Activated CD4-positive, alpha-beta T cell treated with anti-CD3 and anti-CD28 coated beads for 36 hours (primary cell): ENCODE data around the gene CELF2. TPM values are rescaled to one million over a fixed set of nuclear protein-coding genes. Genes with fewer than 3 reads are reported as not detected.

Source experiments
- ATAC-seq: fragments of 200-7000 bp; cut with Tn5 transposase; one replicate; pipeline ENCODE4 v1.10.0; 2021; ENCODE audit warnings: mild to moderate bottlenecking, moderate library complexity
- CTCF ChIA-PET: fragments of 350-600 bp; sonication (Branson Sonifier 250); formaldehyde crosslinking; loops from one replicate; lab custom pipeline; 2021; ENCODE audit warnings: antibody characterized with exemption; lab: Charles Lee
- POLR2A ChIA-PET: fragments of 350-600 bp; sonication (Branson Sonifier 250); formaldehyde crosslinking; loops from one replicate; lab custom pipeline; 2021; ENCODE audit warnings: antibody characterized with exemption, inconsistent platforms; lab: Charles Lee
- DNase-seq: peaks from one replicate; pipeline ENCODE4 v3.0.0-alpha.2; 2020
- H3K27ac Mint-ChIP-seq: one replicate; pipeline ENCODE4 v1.8.0; 2021; ENCODE audit warnings: mixed read lengths
- H3K27me3 Mint-ChIP-seq: one replicate; pipeline ENCODE4 v1.8.0; 2021; ENCODE audit warnings: mixed read lengths
- H3K36me3 Mint-ChIP-seq: one replicate; pipeline ENCODE4 v1.8.0; 2021; ENCODE audit warnings: low read depth, mixed read lengths
- H3K4me1 Mint-ChIP-seq: one replicate; pipeline ENCODE4 v1.8.0; 2021; ENCODE audit warnings: mixed read lengths
- H3K4me3 Mint-ChIP-seq: one replicate; pipeline ENCODE4 v1.8.0; 2021; ENCODE audit warnings: mild to moderate bottlenecking, moderate library complexity, mixed read lengths
- H3K9me3 Mint-ChIP-seq: one replicate; pipeline ENCODE4 v1.8.0; 2021; ENCODE audit warnings: low read depth, mixed read lengths
- intact Hi-C, 2 experiments: fragments of 100-400 bp; cut with DNase I in 1 of 2; cut with micrococcal nuclease in 1 of 2; formaldehyde crosslinking; loops; one replicate each; pipeline versions ENCODE4 v1.14.2 to v1.15.1; 2022 to 2024; cut with DNase I, micrococcal nuclease
- total RNA-seq, 2 experiments: library from RNA; stranded (reverse); gene quantifications; one replicate each; pipeline ENCODE4 v1.2.3, GENCODE V29; 2021

The CELF2 gene
- 100 to 1,000 TPM; 102 to 119 TPM for total RNA-seq

DNA sequence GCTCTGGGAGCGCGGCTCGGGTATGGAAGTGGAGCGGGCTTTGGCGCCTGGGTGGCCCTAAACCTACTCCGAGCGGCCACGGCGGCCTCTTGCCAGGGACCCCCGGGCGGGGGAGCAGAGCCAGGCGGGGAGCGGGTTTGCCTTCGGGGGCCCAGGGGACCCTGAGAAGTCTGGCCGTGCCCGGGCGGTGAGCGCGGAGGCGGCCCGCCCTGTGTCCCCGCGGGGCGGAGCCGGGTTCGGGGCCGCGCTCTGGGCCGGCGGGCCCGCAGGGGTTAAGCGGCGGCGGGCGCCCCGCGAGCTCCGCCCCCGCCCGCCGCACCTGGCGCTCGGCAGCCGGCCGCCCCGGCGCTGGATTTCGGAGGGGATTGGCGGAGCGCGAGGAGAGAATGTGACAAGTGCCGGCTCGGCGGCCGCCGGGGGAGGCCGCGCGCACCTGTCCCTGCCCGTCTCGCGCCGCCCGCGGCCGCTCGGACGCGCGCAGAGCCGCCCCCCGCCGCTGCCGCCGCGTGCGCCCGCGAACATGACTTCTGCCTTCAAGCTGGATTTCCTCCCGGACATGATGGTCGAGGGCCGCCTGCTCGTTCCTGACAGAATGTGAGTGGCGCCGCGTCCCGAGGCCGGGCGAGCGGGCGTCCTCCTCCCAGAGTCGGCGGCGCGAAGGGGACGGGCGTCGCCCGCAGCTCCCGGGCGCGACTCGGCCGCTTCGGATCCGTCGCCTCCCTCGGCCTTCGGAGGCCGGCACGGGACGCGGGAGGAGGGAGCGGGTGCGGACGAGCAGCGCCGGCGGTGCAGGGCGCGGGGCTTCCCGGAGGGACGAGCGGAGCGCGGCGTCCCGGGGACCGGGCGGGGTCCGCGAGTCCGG, at the start of gene CELF2:
CELF2 (plus strand) TSS at position 303 of the 862 bp plus-strand sequence; CDS start at position 521, 218 bp downstream.
- H3K36me3 Mint-ChIP-seq: no peaks in the 10 kb centered on the region
- POLR2A ChIA-PET: no interaction called here
- H3K27ac Mint-ChIP-seq: peak within 1 kb of the TSS; percentile 77

DNA sequence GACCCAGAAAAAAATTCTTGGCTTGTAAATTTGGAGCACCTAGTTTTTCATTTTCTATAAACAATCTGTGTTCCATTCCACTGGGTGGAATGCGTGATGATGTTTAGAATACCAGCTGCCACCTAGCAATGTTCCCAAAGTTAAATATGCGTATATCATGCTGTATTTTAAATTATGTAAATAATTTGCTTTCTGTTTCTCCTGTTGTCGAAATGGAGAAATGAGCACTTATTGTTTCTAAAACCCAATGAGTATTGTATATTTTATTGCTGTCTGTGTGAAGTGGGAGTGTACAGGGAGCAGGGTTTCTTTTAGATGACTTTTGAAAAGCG, 49.4 kb upstream of the CELF2 start:
- Mint-ChIP-seq H3K36me3 (no peaks in the 10 kb centered on the region), H3K27me3 (peaks cover 17% of the 10 kb centered on the region), H3K4me3 (no peak overlapping the region), H3K4me1 (no peaks in the 10 kb centered on the region), H3K9me3 (no peaks in the 10 kb centered on the region), H3K27ac (no peak overlapping the region)
- intact Hi-C loops: no loop called here
- CTCF ChIA-PET: interaction anchor here (0.5 kb wide), 1 partner anchor 950 kb away, joined by 3 read pairs; no protein-coding TSS in a partner anchor
- ATAC-seq (no peak), DNase-seq (no peak)
- POLR2A ChIA-PET: interaction anchor here (0.6 kb wide), 1 partner anchor 197 kb away, joined by 3 read pairs; no protein-coding TSS in a partner anchor

More for the DNA sequence above, at the start of gene CELF2:
- H3K27me3 Mint-ChIP-seq: peaks cover 56% of the 10 kb centered on the region
- intact Hi-C loops: loop anchor here (5.0 kb wide), 4 partner anchors 130 to 254 kb away; no protein-coding TSS in a partner anchor
- H3K9me3 Mint-ChIP-seq: no peaks in the 10 kb centered on the region
- CTCF ChIA-PET: interaction anchor here (0.6 to 1.3 kb wide), 3 partner anchors 11 to 594 kb away, joined by 3 read pairs; no protein-coding TSS in a partner anchor
- ATAC-seq (peak; percentile 78), DNase-seq (peak; percentile 76)
- peaks cover 21% of the 10 kb centered on the region for H3K4me1 Mint-ChIP-seq
- peak within 1 kb of the TSS; percentile 80 for H3K4me3 Mint-ChIP-seq

DNA sequence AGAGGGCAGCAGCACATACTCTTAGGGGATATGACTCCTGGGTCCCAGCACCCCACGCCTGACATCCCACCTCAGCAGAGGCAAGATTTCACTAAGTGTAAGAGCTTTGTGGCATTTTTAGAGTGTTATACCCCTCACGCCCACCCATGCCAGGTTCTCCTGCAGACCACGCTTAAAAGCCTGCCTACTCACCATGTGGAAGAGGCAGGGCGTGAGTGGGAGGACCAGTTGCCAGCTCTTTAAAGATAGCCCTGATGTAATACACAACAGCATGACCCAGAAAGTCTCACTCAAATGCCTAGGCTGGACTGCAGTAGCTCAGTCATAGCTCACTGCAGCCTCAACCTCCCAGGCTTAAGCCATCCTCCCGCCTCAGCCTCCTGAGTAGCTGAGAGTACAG, 44.4 kb upstream of the CELF2 start:
- no peaks in the 10 kb centered on the region for H3K9me3 Mint-ChIP-seq
- no peaks in the 10 kb centered on the region for H3K36me3 Mint-ChIP-seq
- no peak overlapping the region for H3K27ac Mint-ChIP-seq
- no peak for DNase-seq
- H3K27me3 Mint-ChIP-seq: peaks cover 24% of the 10 kb centered on the region
- ChIA-PET CTCF (no interaction called here), POLR2A (no interaction called here)
- no peak overlapping the region for H3K4me3 Mint-ChIP-seq
- ATAC-seq: no peak
- peaks cover 26% of the 10 kb centered on the region for H3K4me1 Mint-ChIP-seq
- intact Hi-C loops: no loop called here

DNA sequence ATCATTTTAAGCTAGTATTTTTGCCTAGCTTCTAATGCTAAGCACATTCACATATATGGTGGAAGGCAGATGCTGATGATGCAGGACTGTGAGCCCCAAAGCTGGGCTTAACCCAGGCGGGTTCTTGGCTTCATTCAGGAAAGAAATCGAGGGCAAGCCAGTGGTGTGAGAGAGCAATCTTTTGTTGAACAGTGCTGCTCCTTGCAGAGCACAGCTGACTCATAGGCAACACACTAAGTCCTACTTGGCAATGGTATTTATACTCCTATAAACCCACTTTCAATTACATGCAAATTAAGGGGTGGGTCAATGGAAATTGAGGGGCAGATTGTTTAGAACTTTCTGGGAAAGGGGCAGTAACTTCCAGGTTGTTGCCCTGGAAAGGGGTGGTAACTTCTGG, 42.0 kb upstream of the CELF2 start:
- Mint-ChIP-seq H3K27ac (no peak overlapping the region), H3K27me3 (peaks cover 25% of the 10 kb centered on the region), H3K36me3 (no peaks in the 10 kb centered on the region), H3K4me3 (no peak overlapping the region), H3K4me1 (peaks cover 33% of the 10 kb centered on the region), H3K9me3 (no peaks in the 10 kb centered on the region)
- ChIA-PET POLR2A (no interaction called here), CTCF (no interaction called here)
- DNase-seq (no peak), ATAC-seq (no peak)
- intact Hi-C loops: loop anchor here in 1 of 2 experiments (5.0 kb wide), 1 partner anchor 262 kb away; no protein-coding TSS in a partner anchor

DNA sequence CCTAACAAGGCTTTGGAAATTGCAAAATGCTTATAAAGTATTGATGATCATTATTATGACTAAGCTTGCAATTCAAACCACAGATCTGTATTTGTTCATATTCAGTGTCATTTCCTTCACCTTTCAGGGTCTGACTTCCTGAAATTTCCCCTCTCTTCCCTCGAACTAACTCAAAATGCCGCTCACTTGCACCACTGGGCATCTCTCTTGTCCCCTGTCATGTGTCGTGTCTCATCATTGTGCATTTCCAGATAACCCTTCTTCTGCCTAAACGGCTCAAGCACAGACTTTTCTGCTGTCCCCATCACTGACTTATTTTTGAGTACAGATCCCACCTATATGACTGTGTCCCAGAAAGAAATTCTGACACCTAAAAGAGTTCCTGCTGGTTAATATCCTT, 41.0 kb upstream of the CELF2 start:
- ChIA-PET POLR2A (interaction anchor here (0.6 kb wide), 1 partner anchor 35 kb away, joined by 5 read pairs; no protein-coding TSS in a partner anchor), CTCF (interaction anchor here (0.7 kb wide), 2 partner anchors 10 to 95 kb away, joined by 3 read pairs; no protein-coding TSS in a partner anchor)
- ATAC-seq (peak; percentile 26), DNase-seq (no peak)
- Mint-ChIP-seq H3K4me1 (peaks cover 33% of the 10 kb centered on the region), H3K9me3 (no peaks in the 10 kb centered on the region), H3K4me3 (no peak overlapping the region), H3K27me3 (peaks cover 20% of the 10 kb centered on the region), H3K27ac (no peak overlapping the region), H3K36me3 (no peaks in the 10 kb centered on the region)
- intact Hi-C loops: loop anchor here in 1 of 2 experiments (5.0 kb wide), 1 partner anchor 261 kb away; no protein-coding TSS in a partner anchor

DNA sequence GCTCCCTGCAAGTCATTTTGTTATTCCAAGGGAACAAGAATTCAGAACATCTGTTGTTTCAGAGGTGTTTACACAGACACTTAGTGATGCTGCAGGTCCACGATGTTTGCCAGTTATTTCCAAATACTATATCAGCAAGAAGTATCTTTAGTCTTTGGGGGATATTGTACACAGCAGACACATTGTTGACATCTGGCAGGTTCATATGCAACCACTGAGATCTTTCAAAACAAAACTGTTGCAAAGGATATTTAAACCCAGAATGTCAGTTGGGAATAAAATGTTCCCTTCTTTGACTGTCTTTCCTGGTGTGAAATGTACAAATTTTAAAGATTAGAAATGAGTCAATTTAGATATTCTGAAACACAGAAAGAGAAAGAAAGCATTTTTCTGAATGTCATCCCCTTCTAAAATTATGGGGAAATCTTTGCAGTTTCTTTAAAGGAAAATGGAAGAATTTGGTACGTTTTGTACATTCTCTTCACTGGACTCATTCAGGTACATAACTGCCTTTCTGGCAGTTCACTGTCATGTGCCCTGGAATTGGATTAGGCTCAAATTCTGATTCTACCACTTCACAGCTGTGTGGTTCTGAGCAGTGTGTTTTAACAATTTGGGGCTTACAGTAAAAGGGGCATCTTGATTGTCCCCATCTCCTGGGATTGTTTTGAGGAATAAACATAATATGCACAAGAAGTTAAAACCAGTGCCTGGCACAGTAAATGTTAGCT, 40.3 kb upstream of the CELF2 start:
- ChIA-PET CTCF (interaction anchor here (0.7 kb wide), 2 partner anchors 11 to 96 kb away, joined by 3 read pairs; no protein-coding TSS in a partner anchor), POLR2A (interaction anchor here (0.6 kb wide), 1 partner anchor 189 kb away, joined by 5 read pairs; no protein-coding TSS in a partner anchor)
- intact Hi-C loops: loop anchor here in 1 of 2 experiments (5.0 kb wide), 1 partner anchor 260 kb away; no protein-coding TSS in a partner anchor
- peaks cover 33% of the 10 kb centered on the region for H3K4me1 Mint-ChIP-seq
- H3K9me3 Mint-ChIP-seq: no peaks in the 10 kb centered on the region
- peaks cover 18% of the 10 kb centered on the region for H3K27me3 Mint-ChIP-seq
- no peaks in the 10 kb centered on the region for H3K36me3 Mint-ChIP-seq
- H3K27ac Mint-ChIP-seq: no peak overlapping the region
- ATAC-seq (peak; percentile 40), DNase-seq (no peak)
- no peak overlapping the region for H3K4me3 Mint-ChIP-seq

DNA sequence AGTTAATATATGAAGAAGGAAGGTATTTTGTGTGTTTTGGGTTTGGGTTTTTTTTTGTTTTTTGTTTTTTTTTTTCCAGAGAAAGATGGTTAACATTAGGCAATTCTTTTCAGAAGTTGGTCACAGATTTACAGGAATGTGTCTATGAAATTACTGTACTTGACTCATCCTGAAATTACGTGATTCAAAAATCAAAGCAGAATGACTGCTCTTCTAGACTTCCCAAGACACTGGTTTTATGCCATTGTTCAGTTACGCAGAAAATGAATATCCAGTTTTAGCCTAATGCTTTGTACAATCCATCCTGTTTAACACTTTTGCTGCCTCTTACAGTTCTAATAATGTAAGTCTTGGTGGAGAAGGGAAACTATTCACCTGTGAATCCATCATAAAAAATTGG, 39.7 kb upstream of the CELF2 start:
- ChIA-PET CTCF (no interaction called here), POLR2A (interaction anchor here (0.6 kb wide), 1 partner anchor 188 kb away, joined by 5 read pairs; no protein-coding TSS in a partner anchor)

DNA sequence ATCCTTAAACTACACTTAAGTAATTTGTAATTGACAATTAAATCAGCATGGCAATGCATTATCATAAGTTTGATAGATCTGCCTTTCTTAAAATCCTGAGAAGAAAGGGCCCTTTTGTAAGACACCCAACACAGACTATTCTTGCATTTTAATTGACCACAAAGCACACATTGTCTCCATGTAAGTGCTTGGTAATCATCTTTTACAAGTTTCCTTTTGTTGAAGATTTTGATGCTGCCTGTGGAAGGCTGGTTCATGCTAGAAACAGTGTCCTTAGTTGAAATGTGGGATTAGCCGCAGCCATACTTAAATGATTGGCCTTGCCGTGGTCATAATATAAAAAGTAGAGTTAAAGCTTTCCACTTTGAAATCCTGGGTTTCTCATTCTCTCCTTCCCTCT, 32.3 kb upstream of the CELF2 start:
- Mint-ChIP-seq H3K36me3 (no peaks in the 10 kb centered on the region), H3K27me3 (peaks cover 8% of the 10 kb centered on the region), H3K4me3 (no peak overlapping the region), H3K4me1 (no peaks in the 10 kb centered on the region), H3K9me3 (no peaks in the 10 kb centered on the region), H3K27ac (no peak overlapping the region)
- DNase-seq (no peak), ATAC-seq (no peak)
- POLR2A ChIA-PET: no interaction called here
- intact Hi-C loops: no loop called here
- CTCF ChIA-PET: no interaction called here

More for the DNA sequence above, 39.7 kb upstream of the CELF2 start:
- intact Hi-C loops: loop anchor here in 1 of 2 experiments (2.0 to 5.0 kb wide), 2 partner anchors 31 to 259 kb away; no protein-coding TSS in a partner anchor
- peaks cover 14% of the 10 kb centered on the region for H3K27me3 Mint-ChIP-seq
- no peak overlapping the region for H3K4me3 Mint-ChIP-seq
- ATAC-seq (peak; percentile 46), DNase-seq (no peak)
- no peaks in the 10 kb centered on the region for H3K36me3 Mint-ChIP-seq
- H3K9me3 Mint-ChIP-seq: no peaks in the 10 kb centered on the region
- H3K27ac Mint-ChIP-seq: no peak overlapping the region
- peaks cover 33% of the 10 kb centered on the region for H3K4me1 Mint-ChIP-seq

DNA sequence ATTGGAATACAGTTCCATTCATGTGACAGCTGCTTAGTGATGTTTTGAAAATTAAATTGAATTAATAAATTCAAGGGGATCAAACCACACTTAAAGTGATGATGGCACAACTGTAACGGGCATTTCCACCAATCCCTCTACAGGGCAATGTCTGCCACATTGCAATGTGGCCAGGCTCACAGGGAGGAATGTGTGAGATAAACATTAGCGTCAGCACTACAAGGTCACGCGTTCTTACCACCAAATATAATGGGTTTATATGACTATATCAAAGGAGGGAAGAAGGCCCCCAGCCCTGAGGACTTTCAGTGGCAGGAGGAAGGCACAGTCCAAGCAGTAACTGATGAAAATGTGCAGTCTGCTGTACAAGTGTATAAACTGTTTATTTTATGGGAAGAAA, 31.1 kb upstream of the CELF2 start:
- ChIA-PET POLR2A (no interaction called here), CTCF (interaction anchor here (0.7 to 1.0 kb wide), 2 partner anchors 31 to 164 kb away, joined by 3 to 5 read pairs; partner anchors contain the start of gene CELF2)
- H3K9me3 Mint-ChIP-seq: no peaks in the 10 kb centered on the region
- DNase-seq (no peak), ATAC-seq (no peak)
- no peak overlapping the region for H3K27ac Mint-ChIP-seq
- intact Hi-C loops: no loop called here
- H3K27me3 Mint-ChIP-seq: peaks cover 11% of the 10 kb centered on the region
- H3K4me3 Mint-ChIP-seq: no peak overlapping the region
- peaks cover 4% of the 10 kb centered on the region for H3K4me1 Mint-ChIP-seq
- no peaks in the 10 kb centered on the region for H3K36me3 Mint-ChIP-seq

DNA sequence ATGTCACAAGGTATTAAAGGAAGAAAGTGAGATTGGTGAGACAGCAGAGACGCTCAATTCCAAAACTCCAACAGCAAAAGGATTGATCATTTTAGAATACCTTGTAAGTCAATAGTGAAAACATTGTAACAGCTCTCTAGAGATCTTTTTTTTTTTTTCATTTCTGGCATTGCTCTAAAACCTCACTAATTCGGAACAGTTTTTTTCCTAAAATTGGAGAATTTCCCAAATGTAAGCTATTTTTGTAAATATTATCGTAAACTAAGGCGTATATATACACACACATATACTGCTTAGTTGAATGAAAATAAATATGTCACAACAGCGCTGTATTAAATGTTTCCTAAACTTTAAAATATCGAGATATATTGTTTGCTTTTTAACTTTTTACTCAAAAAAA, 30.6 kb upstream of the CELF2 start:
- no peaks in the 10 kb centered on the region for H3K36me3 Mint-ChIP-seq
- peaks cover 14% of the 10 kb centered on the region for H3K27me3 Mint-ChIP-seq
- CTCF ChIA-PET: interaction anchor here (1.0 kb wide), 1 partner anchor 30 kb away, joined by 3 read pairs; the partner anchor contains the start of gene CELF2
- POLR2A ChIA-PET: no interaction called here
- no peak overlapping the region for H3K4me3 Mint-ChIP-seq
- no peak overlapping the region for H3K27ac Mint-ChIP-seq
- H3K9me3 Mint-ChIP-seq: no peaks in the 10 kb centered on the region
- DNase-seq: no peak
- peaks cover 4% of the 10 kb centered on the region for H3K4me1 Mint-ChIP-seq
- ATAC-seq: no peak
- intact Hi-C loops: no loop called here

DNA sequence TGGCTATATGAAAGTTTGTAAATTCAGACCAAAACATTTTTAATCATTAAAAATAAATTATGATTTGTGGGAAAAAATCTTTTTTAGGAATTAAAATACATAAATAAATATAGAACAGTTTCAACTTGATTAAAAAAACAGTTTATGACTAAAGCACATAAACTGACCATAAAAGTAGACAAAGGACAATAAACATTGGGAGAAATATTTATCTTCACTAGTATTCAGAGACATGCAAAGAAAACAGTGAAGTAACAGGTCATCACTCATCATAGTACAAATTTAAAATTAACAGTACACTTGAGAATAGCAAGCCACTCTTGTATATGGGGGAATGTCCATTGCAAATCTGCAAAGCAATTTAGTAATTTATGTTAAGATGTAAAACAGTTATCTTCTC, 28.0 kb upstream of the CELF2 start:
- peaks cover 2% of the 10 kb centered on the region for H3K9me3 Mint-ChIP-seq
- intact Hi-C loops: no loop called here
- no peak overlapping the region for H3K27ac Mint-ChIP-seq
- H3K4me1 Mint-ChIP-seq: peaks cover 4% of the 10 kb centered on the region
- ChIA-PET POLR2A (no interaction called here), CTCF (no interaction called here)
- peaks cover 15% of the 10 kb centered on the region for H3K27me3 Mint-ChIP-seq
- no peak overlapping the region for H3K4me3 Mint-ChIP-seq
- ATAC-seq: no peak
- DNase-seq: no peak
- H3K36me3 Mint-ChIP-seq: no peaks in the 10 kb centered on the region
